Measurements from ENCODE around the gene TAF12.
A peak's percentile ranks its signal among the peaks of the same experiment; 100 is the strongest.

DNA sequence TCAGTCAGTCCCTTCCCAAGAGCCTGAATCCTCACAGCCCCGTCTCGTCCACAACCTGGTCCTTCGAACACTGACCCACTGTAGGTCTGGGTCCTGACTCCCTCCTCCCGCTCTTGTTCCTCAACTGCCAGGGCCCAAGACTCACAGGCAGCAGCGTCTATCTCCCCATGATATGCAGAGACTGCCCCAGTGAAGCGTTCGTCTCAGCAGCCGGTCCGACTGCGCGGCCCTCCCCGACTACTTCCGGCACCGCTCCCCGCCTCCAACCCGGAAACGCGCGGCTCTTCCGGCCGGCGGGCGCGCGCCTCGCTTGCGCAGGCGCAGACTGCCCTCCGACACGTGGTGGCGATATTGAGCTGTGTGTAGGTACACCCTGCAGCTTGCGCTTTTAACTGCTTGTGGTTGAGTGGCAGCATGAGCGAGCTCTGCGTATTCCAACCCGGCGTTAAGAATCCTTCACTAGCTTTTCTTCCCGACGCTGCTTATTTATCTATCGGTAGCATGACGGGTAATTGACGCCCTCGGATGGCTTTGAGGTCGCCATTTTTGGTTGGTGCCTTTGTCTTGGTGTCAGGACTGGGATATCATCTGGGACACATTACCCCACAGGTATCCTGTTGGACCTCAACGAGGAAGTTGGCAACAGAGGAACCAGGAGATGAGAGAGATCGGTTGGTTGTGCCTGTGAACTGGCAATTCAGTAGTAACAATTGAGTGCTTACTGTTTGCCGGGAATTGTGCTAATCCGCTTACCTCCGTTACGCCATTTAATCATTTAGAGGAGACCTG, at the start of gene TAF12:
- TF ChIP-seq, protein P1, sequence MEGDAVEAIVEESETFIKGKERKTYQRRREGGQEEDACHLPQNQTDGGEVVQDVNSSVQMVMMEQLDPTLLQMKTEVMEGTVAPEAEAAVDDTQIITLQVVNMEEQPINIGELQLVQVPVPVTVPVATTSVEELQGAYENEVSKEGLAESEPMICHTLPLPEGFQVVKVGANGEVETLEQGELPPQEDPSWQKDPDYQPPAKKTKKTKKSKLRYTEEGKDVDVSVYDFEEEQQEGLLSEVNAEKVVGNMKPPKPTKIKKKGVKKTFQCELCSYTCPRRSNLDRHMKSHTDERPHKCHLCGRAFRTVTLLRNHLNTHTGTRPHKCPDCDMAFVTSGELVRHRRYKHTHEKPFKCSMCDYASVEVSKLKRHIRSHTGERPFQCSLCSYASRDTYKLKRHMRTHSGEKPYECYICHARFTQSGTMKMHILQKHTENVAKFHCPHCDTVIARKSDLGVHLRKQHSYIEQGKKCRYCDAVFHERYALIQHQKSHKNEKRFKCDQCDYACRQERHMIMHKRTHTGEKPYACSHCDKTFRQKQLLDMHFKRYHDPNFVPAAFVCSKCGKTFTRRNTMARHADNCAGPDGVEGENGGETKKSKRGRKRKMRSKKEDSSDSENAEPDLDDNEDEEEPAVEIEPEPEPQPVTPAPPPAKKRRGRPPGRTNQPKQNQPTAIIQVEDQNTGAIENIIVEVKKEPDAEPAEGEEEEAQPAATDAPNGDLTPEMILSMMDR (IDR thresholded peaks at IDR 0.05): peak; percentile 24 to 57 (median 46)
- TF ChIP-seq POLR2AphosphoS5 (IDR thresholded peaks at IDR 0.05) (peak; percentile 87 to 92 (median 90)), POLR2A (IDR thresholded peaks at IDR 0.05) (peak; percentile 90)
